Measurements from ENCODE around the gene ZNF546.
"Not testable (repeated sequence)": the region's sequence is repeated elsewhere in the genome, so short reads cannot be mapped to it uniquely, and the experiment has no call there.

ZNF546 gene

DNA sequence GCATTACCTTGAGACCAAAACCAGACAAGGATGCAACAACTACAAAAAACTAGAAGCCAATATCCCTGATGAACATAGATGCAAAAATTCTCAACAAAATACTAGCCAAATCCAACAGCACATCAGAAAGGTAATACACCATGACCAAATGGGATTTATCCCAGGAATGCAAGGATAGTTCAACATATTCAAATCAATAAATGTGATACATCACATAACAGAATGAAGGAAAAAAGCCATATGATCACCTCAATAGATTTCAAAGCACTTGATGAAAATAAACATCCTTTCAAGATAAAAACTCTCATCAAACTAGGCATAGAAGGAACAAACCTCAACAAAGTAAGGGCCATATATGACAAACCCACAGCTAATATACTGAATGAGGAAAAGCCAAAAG is 10.2 kb upstream of the ZNF546 start:
- no peak for DNase-seq (ENCODE audit: low read depth)

DNA sequence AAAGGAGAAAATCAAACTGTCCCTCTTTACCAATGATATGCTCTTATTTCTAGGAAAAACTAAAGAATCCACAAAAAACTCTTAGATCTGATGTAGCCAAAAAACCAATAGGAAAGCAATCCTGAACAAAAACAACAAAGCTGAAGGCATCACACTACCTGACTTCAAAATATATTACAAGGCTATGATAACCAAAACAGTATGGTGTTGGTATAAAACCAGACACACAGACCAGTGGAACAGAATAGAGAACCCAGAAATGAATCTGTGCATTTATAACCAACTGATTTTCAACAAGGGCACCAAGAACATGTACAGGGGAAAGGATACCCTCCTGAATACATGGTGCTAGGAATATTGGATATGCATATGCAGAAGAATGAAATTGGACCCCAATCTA is 9.7 kb upstream of the ZNF546 start:
- no peak for DNase-seq (ENCODE audit: low read depth)

DNA sequence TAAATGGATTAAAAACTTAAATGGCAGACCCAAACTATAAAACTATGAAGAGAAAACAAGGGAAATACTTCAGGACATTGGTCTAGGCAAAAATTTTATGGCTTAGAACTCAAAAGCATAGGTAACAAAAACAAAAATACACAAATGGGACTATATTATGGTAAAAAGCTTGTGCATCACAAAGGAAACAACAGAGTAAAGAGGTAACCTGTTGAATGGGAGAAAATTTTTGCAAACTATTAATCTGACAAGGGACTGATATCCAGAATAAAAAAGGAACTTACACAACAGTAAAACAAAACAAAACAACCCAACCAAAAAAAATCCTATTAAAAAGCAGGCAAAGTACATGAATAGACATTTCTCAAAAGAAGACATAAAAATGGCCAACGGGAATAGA is 9.3 kb upstream of the ZNF546 start:
- DNase-seq (ENCODE audit: low read depth), result no peak

DNA sequence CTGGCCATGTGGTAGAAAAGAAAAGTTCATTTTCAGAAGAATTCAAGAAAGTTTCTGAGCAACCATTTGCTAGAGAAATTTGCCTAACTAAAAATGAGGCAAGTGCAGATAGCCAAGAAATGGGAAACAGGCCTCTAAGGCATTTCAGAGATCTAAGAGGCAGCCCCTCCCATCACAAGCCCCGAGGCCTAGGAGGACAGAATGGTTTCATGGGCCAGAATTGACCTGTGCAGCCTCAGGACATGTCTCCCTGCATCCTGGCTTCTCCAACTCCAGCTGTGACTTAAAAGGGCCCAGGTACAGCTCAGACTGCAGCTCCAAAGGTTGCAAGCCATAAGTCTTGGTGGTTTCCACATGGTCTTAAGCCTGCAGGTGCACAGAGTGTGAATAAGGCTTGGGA is 3.3 kb upstream of the ZNF546 start:
- DNase-seq (ENCODE audit: low read depth), result no peak

DNA sequence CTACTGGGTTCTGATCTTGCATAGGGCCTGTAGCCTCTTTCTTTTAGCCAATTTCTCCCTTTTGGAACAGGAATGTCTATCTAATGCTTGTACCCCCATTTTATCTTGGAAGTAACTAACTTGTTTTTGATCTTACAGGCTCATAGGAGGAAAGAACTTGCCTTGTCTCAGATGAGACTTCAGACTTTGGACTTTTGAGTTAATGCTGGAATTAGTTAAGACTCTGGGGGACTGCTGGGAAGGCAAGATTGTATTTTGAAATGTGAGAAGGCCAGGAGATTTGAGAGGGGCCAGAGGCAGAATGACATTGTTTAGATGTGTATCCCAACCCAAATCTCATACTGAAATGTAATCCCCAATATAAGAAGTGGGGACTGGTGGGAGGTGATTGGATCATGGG is 2.5 kb upstream of the ZNF546 start:
- no peak for DNase-seq (ENCODE audit: low read depth)

DNA sequence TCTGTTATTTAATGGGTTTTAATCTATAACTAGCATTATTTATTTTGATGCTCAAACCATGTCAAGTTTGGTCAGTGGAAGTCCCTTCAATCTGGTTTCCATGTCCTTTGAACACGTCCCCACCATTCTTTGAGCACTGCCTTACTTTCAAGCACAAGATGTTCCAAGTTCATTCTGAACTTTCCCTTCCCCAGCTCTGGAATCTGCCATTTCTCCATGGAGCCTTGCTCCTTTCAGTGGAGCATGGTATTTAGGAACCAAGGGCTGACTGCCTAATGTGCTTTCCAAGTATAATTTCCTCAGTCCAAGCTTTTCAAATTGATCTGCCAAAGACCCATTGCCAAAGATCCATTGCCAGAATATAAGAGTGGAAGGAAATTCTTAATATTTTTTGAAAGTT is 1.1 kb upstream of the ZNF546 start:
- DNase-seq (ENCODE audit: low read depth), result no peak

DNA sequence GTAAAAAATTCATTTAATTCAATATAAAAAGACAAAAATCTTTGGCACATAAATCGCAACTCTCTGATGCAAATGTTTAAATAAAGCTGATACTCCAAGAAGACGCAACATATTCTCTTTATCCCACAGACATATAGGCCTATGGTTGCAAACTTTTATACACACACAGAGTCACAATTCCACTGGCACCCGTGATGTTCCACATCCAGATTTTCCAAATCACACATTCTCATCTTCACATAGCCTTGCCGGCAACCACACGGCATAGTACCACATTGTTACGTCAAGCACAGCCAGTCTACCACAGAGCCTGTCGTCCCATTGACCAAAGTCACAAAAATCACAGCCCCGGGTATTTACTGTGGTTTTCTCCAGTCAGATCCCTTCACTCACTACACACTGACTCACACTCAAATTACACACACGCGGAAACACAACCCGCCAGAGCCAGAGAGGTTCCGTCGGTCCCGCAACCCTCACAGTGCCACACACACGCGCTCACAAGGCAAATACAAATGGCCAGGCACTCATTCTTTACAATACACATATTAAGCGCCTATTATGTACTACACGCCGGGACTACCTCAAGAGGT is 546 bp upstream of the ZNF546 start:
- no peak for DNase-seq (ENCODE audit: low read depth)

DNA sequence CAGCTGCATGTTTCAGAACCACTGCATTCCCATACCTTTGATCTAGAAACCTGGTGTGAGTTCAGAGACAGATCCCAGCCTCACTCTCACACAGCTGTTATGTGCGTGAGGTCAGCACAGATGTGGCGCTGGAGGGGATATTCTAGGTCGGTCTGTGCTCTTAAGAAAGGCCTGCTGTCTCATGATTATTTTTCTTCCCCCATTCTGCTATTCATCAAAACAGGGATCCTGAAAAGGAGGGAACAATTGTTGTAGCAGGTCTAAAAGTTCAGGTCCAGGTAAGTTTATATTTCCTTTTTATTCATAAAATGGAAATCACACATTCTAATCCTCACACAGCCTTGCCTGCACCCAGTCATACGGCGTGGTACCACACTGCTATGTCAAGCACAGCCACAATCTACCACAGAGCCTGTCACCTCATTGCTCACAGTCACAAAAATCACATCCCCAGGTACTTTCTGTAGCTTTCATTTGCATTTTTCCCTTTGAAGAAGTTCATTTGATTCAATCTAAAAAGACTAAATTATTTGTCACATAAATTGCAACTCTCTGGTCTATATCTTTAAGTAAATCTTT is 867 bp downstream of the ZNF546 start:
- no peak for DNase-seq (ENCODE audit: low read depth)

DNA sequence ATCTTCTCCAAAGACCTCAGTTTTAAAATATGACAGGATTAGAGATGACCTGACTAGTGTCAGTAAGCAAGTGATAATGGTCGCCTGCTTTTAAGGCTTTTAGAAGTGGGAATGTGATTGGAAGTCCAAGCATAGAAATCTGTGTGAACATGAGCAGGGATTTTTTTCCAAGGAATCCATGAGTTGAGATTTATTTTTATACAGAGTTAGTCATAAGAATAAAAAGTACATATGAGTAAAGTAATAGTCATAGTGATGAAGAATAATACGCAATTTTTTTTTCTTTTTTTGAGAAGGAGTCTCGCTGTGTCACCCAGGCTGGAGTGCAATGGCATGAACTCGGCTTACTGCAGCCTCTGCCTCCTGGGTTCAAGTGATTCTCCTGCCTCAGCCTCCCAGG is 1.6 kb downstream of the ZNF546 start:
- no peak for DNase-seq (ENCODE audit: low read depth)

DNA sequence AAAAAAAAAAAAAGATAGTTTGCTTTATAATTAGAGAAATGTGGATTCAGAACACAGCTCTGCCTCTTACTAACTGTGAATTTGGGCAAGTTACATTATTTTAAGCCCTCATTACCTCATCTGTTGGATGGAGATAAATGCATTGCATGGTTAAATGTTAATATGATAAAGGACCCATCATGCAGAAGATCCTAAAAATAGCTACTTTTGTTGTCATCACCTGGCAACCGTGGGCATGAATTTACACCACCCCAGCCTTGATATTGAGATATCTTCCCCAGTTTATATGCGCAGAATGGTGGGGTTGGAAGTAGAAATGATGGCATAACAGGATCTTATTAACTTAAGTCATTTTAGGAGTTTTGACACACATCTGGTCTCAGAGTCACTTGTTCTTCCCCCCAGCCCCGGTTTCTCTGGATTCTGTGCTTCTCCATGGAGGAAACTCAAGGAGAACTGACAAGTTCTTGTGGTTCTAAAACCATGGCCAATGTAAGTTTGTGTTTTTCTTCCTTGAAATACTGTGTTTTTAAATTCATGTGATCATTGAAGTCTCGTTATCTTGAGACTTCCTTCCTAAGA is 8.9 kb downstream of the ZNF546 start:
- no peak for DNase-seq (ENCODE audit: low read depth)

DNA sequence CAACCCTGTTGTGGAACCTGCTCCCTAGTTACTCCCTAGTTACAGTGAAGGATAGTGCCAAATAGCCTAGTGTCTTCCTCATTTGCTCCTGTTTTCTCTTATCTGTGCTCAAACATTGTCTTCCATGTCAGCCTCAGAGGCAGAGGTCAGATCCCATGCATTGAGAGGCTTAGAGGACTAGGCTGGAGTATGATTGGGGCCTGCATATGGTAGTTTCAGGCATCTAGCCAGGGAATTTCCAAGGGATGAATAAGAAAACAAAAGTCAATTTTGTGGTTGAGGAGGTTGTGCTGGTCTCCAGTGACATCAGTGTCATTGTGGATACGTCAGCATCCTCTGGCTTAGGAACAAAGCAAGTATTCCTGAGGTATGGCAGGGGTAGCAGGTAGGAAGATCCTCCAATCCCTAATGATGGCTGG is 9.4 kb downstream of the ZNF546 start:
- DNase-seq (ENCODE audit: low read depth), result no peak

DNA sequence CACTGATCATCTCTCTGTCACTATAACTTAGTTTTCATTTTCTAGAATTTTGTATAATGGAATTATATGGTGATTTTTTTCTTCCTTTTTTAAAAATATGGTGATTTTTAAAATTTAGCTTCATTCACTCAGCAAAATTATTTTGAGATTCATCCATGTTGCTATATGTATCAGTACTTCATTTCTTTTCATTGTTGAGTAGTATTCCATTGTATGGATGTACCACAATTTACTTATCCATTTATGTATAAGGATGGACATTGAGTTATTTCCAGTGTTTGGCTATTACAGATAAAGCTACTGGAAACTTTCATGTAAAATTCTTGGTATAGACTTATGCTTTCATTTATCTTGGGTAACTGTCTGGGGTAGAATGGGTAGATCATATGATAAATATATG is 12.8 kb downstream of the ZNF546 start:
- DNase-seq (ENCODE audit: low read depth), result no peak

DNA sequence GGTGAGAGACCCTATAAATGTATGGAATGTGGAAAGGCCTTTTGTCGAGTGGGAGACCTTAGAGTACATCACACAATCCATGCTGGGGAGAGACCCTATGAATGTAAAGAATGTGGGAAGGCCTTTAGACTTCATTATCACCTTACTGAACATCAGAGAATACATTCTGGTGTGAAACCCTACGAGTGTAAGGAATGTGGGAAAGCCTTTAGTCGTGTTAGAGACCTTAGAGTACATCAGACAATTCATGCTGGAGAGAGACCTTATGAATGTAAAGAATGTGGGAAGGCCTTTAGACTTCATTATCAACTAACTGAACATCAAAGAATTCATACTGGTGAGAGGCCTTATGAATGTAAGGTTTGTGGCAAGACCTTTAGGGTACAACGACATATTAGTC is 17.1 kb downstream of the ZNF546 start:
- no peak for DNase-seq (ENCODE audit: low read depth)

DNA sequence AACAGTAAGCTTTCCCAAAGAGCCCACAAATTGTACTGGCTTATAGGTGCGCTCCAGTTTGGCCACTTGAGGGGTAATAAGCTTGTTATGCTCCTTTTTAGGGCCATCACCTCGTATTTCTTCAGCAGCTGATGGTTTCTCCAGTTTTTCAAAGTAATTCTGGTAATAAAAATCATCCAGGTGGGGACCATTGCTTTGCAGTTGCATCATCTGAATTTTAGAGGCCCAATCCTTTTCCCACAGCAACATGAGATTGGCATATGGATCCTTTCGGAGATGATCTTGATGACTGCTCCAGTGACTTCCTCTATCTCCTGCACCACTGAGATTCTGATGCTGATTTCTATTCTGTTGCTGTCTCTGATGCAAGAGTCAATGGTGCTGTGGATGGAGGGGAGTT is 27.1 kb downstream of the ZNF546 start:
- no peak for DNase-seq (ENCODE audit: low read depth)

DNA sequence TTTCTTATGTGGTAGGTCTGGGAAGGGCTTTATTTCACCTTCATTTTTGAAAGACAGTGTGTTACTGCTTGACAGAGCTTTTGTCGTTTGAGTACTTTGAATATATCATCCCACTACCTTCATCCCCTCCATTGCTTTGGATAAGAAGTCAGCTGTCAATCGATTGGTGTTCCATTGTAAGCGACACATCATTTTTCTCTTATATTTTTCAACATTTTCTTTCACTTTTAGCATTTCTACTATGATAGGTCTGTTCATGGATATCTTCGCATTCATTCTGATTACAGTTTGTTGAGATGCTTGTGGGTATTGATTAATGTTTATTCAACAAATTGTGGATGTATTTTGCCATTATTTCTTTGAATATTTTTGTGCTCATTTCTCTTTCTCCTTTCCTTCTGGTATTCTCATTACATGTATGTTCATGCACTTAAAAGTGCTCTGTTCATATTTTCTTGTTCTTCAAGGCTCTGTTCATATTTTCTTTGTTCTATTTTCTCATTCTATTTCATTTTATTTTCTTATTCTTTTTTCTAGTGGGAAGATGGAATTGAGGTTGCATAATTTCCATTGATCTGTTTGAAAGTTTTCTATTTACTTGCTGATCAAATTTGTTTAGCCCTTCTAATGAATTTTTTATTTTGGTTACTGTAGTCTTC is 29.2 kb downstream of the ZNF546 start:
- DNase-seq (ENCODE audit: low read depth), result no peak

DNA sequence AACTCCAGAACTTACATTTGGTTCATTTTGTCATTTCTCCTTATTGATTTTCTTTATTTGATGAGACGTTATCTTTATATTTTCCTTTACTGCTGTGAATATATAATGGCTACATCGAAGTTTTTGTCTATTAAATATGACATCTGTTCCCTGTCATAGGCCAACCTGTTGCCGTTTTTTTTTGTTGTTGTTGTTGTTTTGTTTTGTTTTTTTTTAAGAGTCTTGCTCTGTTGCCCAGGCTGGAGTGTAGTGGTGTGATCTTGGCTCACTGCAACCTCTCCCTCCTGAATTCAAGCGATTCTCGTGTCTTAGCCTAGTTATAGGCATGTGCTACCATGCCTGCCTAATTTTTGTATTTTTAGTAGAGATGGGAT is 29.7 kb downstream of the ZNF546 start:
- no peak for DNase-seq (ENCODE audit: low read depth)

DNA sequence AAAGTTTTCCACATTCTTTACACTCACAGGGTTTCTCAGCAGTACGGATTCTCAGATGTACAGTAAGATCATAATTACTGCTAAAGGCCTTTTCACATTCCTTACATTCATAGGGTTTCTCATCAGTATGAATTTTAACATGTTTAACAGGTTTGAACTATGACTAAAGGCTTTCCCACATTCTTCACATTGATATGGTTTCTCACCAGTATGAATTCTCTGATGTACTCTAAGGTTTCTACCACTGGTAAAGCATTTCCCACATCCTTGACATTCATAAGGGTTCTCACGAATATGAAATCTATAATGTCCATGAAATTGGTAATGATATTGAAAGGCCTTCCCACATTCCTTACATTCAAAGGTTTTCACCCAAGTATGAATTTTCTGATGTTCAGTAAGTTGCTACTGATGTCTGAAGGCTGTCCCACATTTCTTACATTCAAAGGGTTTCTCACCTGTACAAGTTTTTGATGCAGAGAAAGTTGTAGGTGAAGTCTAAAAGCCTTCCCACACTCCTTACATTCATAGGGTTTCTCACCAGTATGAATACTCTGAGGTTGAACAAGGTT is 37.2 kb downstream of the ZNF546 start:
- no peak for DNase-seq (ENCODE audit: low read depth)

DNA sequence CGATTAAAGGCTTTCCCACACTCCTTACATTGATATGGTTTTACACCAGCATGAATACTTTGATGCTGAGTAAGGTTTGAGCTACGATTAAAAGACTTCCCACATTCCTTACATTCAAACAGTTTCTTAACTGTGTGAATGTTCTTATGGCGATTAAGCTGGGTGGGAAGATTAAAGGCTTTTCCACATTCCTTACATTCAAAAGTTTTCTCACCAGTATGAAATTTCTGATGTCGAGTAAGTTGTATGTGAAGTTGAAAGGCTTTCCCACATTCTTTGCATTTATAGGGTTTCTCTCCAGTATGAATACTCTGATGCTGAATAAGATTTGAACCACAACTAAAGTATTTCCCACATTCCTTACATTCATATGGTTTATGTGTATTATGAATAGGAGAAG is 39.1 kb downstream of the ZNF546 start:
- DNase-seq (ENCODE audit: low read depth), result no peak

DNA sequence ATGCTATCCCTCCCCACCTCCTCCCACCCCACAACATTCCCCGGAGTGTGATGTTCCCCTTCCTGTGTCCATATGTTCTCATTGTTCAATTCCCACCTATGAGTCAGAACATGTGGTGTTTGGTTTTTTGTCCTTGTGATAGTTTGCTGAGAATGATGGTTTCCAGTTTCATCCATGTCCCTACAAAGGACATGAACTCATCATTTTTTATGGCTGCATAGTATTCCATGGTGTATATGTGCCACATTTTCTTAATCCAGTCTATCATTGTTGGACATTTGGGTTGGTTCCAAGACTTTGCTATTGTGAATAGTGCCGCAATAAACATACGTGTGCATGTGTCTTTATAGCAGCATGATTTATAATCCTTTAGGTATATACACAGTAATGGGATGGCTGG is 41.2 kb downstream of the ZNF546 start:
- not testable (repeated sequence) for DNase-seq (ENCODE audit: low read depth)

DNA sequence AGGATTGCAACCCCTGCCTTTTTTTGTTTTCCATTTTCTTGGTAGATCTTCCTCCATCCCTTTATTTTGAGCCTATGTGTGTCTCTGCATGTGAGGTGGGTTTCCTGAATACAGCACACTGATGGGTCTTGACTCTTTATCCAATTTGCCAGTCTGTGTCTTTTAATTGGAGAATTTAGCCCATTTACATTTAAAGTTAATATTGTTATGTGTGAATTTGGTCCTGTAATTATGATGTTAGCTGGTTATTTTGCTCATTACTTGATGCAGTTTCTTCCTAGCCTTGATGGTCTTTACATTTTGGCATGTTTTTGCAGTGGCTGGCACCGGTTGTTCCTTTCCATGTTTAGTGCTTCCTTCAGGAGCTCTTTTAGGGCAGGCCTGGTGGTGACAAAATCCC is 44.9 kb downstream of the ZNF546 start:
- not testable (repeated sequence) for DNase-seq (ENCODE audit: low read depth)

DNA sequence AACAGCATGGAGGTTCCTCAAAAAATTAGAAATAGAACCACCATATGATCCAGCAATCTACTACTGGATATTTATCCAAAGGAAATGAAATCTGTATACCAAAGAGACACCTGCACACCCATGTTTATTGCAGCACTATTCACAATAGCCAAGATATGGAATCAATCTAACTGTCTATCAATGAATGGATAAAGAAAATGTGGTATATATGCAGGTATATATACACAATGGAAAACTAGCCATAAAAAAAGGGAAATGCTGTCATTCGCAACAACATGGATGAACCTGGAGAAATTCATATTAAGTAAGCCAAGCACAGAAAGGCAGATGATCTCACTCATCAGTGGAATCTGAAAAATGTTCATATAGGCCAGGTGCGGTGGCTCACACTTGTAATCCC is 56.6 kb downstream of the ZNF546 start:
- DNase-seq (ENCODE audit: low read depth), result no peak

DNA sequence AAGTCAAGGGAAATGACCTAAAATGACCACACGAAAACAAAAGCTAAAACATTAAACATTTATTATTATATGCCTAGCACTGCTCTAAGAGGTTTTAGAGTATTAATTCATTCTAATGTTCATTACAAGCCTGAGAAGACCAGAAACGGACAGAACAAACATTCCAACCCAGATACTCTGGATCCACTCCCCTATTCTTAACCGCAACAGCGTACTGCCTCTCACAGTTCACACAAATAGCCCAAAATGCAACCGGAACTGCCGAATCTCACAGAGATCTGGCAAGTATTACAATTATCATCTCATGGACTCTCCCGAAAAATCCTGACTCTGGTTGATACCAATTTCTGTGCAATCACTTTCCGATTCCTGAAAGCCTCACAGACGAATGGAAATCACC is 57.8 kb downstream of the ZNF546 start:
- no peak for DNase-seq (ENCODE audit: low read depth)

DNA sequence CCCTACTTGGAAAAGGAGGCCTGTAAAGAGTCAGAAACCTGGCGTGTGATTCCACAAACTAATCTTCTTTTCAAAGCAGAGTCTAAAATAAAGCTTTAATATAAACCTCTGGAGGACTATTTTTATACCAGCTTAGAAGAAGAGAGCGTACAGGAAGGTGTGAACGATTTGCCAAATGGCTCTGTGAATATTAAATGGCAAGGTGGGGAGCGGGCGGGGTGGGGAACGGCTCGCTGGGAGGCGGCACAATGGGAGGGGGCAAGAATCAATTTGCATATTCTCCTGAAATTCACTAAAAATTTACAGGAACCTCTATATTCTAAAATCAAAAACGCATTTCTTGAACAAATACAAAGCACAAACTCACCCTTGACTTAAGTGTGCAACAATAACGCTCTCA is 58.2 kb downstream of the ZNF546 start:
- DNase-seq (ENCODE audit: low read depth), result no peak

All from stimulated activated CD8-positive, alpha-beta memory T cell treated with anti-CD3 and anti-CD28 coated beads, Interleukin-15, amount 100 ng/mL, for 24 hours (primary cell).